HUES64 (cell line): ENCODE results near the gene EIPR1.

ENCODE experiments used
- H3K27ac ChIP-seq: 2 replicates; pipeline ENCODE4 v1.7.0; 2013; ENCODE audit warnings: low read depth, low read length, inconsistent platforms
- H3K27me3 ChIP-seq: 2 replicates; pipeline ENCODE4 v1.6.1; 2013; ENCODE audit warnings: mild to moderate bottlenecking, low read length; ENCODE audit not compliant: insufficient read depth
- H3K36me3 ChIP-seq: 2 replicates; pipeline ENCODE4 v1.6.1; 2013; ENCODE audit warnings: mild to moderate bottlenecking, low read length; ENCODE audit not compliant: insufficient read depth
- H3K4me1 ChIP-seq: 2 replicates; pipeline ENCODE4 v1.6.1; 2013; ENCODE audit warnings: mild to moderate bottlenecking, low read length, moderate library complexity; ENCODE audit not compliant: insufficient read depth
- H3K4me3 ChIP-seq: 2 replicates; pipeline ENCODE4 v1.5.1; 2013; ENCODE audit warnings: mild to moderate bottlenecking, low read length, moderate library complexity
- H3K9ac ChIP-seq: 2 replicates; pipeline ENCODE4 v1.6.1; 2013; ENCODE audit warnings: mild to moderate bottlenecking, low read depth, low read length
- H3K9me3 ChIP-seq: 2 replicates; pipeline ENCODE4 v1.6.1; 2013; ENCODE audit warnings: low read depth, low read length; ENCODE audit not compliant: insufficient read depth
- WGBS: fragments of 150-250, 120-280 bp; methylation state at CpG from one replicate; pipeline ENCODE4 v1.1.7; 2013; ENCODE audit warnings: missing lambda C conversion rate; 5-methylcytosine and 5-hydroxymethylcytosine counted together

The EIPR1 gene

GRCh38 chr2:3146772-3147650, 230.6 kb downstream of the EIPR1 start:
- no peak overlapping the region for H3K27ac ChIP-seq
- no peaks in the 10 kb centered on the region for H3K4me1 ChIP-seq
- no peaks in the 10 kb centered on the region for H3K9me3 ChIP-seq
- 92% methylated on average over 30 of the region's 30 CpGs for WGBS
- no peak overlapping the region for H3K9ac ChIP-seq
- no peaks in the 10 kb centered on the region for H3K27me3 ChIP-seq
- H3K36me3 ChIP-seq = no peaks in the 10 kb centered on the region
- no peak overlapping the region for H3K4me3 ChIP-seq

- WGBS = 92% methylated on average over 8 of the region's 8 CpGs
- no peaks in the 10 kb centered on the region for H3K36me3 ChIP-seq
- no peak overlapping the region for H3K9ac ChIP-seq
- H3K27me3 ChIP-seq = no peaks in the 10 kb centered on the region
- no peaks in the 10 kb centered on the region for H3K9me3 ChIP-seq
- no peak overlapping the region for H3K4me3 ChIP-seq
- no peak overlapping the region for H3K27ac ChIP-seq
- H3K4me1 ChIP-seq = no peaks in the 10 kb centered on the region
Observed at GRCh38 chr2:3146175-3146574, 231.4 kb downstream of the EIPR1 start.

GRCh38 chr2:3145471-3146021, 232.1 kb downstream of the EIPR1 start:
- H3K9me3 ChIP-seq = no peaks in the 10 kb centered on the region
- no peak overlapping the region for H3K4me3 ChIP-seq
- no peaks in the 10 kb centered on the region for H3K4me1 ChIP-seq
- no peaks in the 10 kb centered on the region for H3K36me3 ChIP-seq
- 94% methylated on average over 15 of the region's 15 CpGs for WGBS
- no peak overlapping the region for H3K9ac ChIP-seq
- no peaks in the 10 kb centered on the region for H3K27me3 ChIP-seq
- H3K27ac ChIP-seq = no peak overlapping the region

GRCh38 chr2:3144856-3145255, 232.8 kb downstream of the EIPR1 start:
- Histone ChIP-seq H3K36me3 (no peaks in the 10 kb centered on the region), H3K27ac (no peak overlapping the region), H3K9me3 (no peaks in the 10 kb centered on the region), H3K27me3 (no peaks in the 10 kb centered on the region), H3K9ac (no peak overlapping the region), H3K4me3 (no peak overlapping the region), H3K4me1 (peaks cover 3% of the 10 kb centered on the region; the same call in 1 of the 2 replicates)
- 91% methylated on average over 6 of the region's 6 CpGs for WGBS

GRCh38 chr2:3143602-3144001, 234.0 kb downstream of the EIPR1 start:
- WGBS = 80% methylated on average over 8 of the region's 8 CpGs
- Histone ChIP-seq H3K9me3 (no peaks in the 10 kb centered on the region), H3K9ac (no peak overlapping the region), H3K36me3 (no peaks in the 10 kb centered on the region), H3K27me3 (no peaks in the 10 kb centered on the region), H3K4me3 (no peak overlapping the region), H3K4me1 (peaks cover 3% of the 10 kb centered on the region; the same call in 1 of the 2 replicates), H3K27ac (no peak overlapping the region)

- 91% methylated on average over 18 of the region's 18 CpGs for WGBS
- Histone ChIP-seq H3K4me3 (no peak overlapping the region), H3K27ac (no peak overlapping the region), H3K9me3 (no peaks in the 10 kb centered on the region), H3K9ac (no peak overlapping the region), H3K36me3 (no peaks in the 10 kb centered on the region), H3K4me1 (peaks cover 3% of the 10 kb centered on the region; the same call in 1 of the 2 replicates), H3K27me3 (no peaks in the 10 kb centered on the region)
Observed at GRCh38 chr2:3142961-3143571, 234.6 kb downstream of the EIPR1 start.

GRCh38 chr2:3142210-3142609, 235.4 kb downstream of the EIPR1 start:
- Histone ChIP-seq H3K9ac (no peak overlapping the region), H3K36me3 (no peaks in the 10 kb centered on the region), H3K4me1 (peaks cover 3% of the 10 kb centered on the region; the same call in 1 of the 2 replicates), H3K27me3 (no peaks in the 10 kb centered on the region), H3K4me3 (no peak overlapping the region), H3K9me3 (no peaks in the 10 kb centered on the region), H3K27ac (no peak overlapping the region)
- 94% methylated on average over 8 of the region's 8 CpGs for WGBS

GRCh38 chr2:3141696-3142095, 235.9 kb downstream of the EIPR1 start:
- Histone ChIP-seq H3K9me3 (no peaks in the 10 kb centered on the region), H3K36me3 (no peaks in the 10 kb centered on the region), H3K27me3 (no peaks in the 10 kb centered on the region), H3K9ac (no peak overlapping the region), H3K4me3 (no peak overlapping the region), H3K27ac (no peak overlapping the region), H3K4me1 (peaks cover 3% of the 10 kb centered on the region; the same call in 1 of the 2 replicates)
- 96% methylated on average over 6 of the region's 6 CpGs for WGBS

- Histone ChIP-seq H3K4me3 (no peak overlapping the region), H3K4me1 (peaks cover 3% of the 10 kb centered on the region; the same call in 1 of the 2 replicates), H3K9me3 (peaks cover 6% of the 10 kb centered on the region), H3K27ac (no peak overlapping the region), H3K27me3 (no peaks in the 10 kb centered on the region), H3K9ac (no peak overlapping the region), H3K36me3 (no peaks in the 10 kb centered on the region)
- WGBS = 68% methylated on average over 7 of the region's 7 CpGs
Observed at GRCh38 chr2:3139906-3140305, 237.7 kb downstream of the EIPR1 start.
